ENCODE results near the gene STEAP1.
"Not testable (repeated sequence)": the region's sequence is repeated elsewhere in the genome, so short reads cannot be mapped to it uniquely, and the experiment has no call there.

STEAP1 gene

DNA sequence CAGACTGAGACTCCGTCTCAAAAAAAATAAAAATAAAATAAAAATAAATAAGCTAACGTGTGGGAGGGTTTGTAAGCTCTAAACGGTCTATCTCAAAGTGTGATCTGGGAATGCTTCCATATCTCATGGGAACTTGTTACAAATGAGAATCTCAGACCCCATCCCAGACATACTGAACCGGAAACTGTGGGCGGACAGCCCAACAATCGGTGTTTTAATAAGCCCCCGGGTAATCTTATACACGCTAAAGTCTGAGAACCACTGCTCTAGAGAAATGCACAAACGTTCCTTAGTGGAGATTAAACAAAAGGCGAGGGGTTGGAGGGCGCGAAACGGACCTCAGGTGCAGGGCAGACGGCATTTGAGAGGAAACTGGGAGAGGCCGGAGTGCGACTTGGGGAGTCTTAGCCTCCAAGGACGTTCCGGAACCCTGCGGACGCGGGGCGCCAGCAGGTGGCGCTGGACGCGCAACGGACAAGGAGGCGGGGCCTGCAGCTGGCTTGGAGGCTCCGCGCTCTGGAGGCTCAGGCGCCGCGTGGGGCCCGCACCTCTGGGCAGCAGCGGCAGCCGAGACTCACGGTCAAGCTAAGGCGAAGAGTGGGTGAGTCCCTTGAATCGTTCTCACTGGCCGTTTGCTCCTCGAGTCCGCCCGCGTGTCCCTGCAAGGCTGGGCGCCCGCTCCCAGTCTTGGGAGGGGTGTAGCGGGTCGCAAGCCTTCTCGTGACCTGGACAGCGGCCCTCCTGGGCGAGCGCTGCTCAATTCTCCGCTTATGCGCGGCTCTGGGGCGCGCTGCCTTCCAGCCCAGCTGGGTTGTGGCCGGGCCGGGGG lies at the start of gene STEAP1:
STEAP1 (plus strand) TSS at position 527 of the 829 bp plus-strand sequence. CDS start 5,320 bp downstream, outside the sequence.
- H3K27ac ChIP-seq; POLR2A ChIA-PET (ENCODE audit: low non-redundant PET): not testable (repeated sequence)
- peak; percentile 61 for DNase-seq (ENCODE audit: low spot score)
- CTCF ChIA-PET = interaction anchor here (0.5 to 1.6 kb wide), 5 partner anchors 17 to 458 kb away, joined by 3 to 12 read pairs (median 5); no protein-coding TSS in a partner anchor
- peak; percentile 94 for TF ChIP-seq CTCF (conservative IDR thresholded peaks at IDR 0.05; ENCODE audit: low read depth)

DNA sequence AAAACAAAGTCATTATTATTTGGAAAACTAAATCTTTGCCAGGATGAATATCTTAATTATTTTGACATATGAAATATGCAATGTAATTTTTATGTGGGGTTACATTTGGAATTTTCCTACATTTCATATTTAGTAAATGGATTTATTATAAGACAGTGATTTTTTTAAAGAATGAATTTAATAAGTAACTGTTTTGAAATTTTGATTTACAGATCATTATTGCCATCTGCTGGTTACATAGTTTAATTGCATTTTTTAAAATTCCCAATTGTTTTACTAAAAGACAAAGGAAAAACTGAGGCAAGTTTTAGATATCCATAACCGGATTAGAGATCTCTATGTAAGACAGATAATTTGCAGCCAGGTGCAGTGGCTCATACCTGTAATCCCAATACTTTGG lies 39.3 kb upstream of the STEAP1 start:
- DNase-seq (ENCODE audit: low spot score); H3K27ac ChIP-seq; POLR2A ChIA-PET (ENCODE audit: low non-redundant PET); CTCF ChIA-PET: not testable (repeated sequence)
- TF ChIP-seq CTCF (conservative IDR thresholded peaks at IDR 0.05; ENCODE audit: low read depth) = peak; percentile 55

- CTCF ChIA-PET = not testable (repeated sequence)
Measured at GRCh38 chr7:90118551-90119177, 35.6 kb upstream of the STEAP1 start.

GRCh38 chr7:90119178-90119971 lies 34.9 kb upstream of the STEAP1 start:
- POLR2A ChIA-PET (ENCODE audit: low non-redundant PET) = no interaction called here
- H3K27ac ChIP-seq = no peak overlapping the region
- CTCF ChIA-PET = no interaction called here
- no peak for DNase-seq (ENCODE audit: low spot score)
- no peak for TF ChIP-seq CTCF (conservative IDR thresholded peaks at IDR 0.05; ENCODE audit: low read depth)

More at GRCh38 chr7:90118551-90119177, 35.6 kb upstream of the STEAP1 start:
- H3K27ac ChIP-seq; DNase-seq (ENCODE audit: low spot score); POLR2A ChIA-PET (ENCODE audit: low non-redundant PET): not testable (repeated sequence)

GRCh38 chr7:90120205-90120604 lies 34.1 kb upstream of the STEAP1 start:
- DNase-seq (ENCODE audit: low spot score); CTCF ChIA-PET; H3K27ac ChIP-seq; POLR2A ChIA-PET (ENCODE audit: low non-redundant PET): not testable (repeated sequence)

DNA sequence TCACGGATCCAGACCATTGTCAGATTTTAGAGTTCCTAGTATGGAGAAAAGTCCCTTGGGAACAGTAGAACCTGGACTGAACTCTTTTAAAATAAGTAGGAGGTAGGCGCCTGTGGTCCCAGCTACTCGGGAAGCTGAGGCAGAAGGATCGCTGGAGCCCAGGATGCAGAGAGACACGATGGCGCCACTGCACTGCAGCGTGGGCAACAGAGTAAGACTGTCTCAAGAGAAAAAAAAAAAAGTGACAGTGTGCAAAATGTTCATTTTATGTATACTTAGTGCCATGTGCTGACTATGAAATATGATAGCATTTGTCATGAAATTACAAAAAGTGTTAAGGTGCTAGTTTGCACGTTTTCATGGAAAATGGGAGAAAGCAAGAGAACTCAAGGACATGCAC lies 22.5 kb upstream of the STEAP1 start:
- POLR2A ChIA-PET (ENCODE audit: low non-redundant PET); CTCF ChIA-PET; DNase-seq (ENCODE audit: low spot score); H3K27ac ChIP-seq: not testable (repeated sequence)

DNA sequence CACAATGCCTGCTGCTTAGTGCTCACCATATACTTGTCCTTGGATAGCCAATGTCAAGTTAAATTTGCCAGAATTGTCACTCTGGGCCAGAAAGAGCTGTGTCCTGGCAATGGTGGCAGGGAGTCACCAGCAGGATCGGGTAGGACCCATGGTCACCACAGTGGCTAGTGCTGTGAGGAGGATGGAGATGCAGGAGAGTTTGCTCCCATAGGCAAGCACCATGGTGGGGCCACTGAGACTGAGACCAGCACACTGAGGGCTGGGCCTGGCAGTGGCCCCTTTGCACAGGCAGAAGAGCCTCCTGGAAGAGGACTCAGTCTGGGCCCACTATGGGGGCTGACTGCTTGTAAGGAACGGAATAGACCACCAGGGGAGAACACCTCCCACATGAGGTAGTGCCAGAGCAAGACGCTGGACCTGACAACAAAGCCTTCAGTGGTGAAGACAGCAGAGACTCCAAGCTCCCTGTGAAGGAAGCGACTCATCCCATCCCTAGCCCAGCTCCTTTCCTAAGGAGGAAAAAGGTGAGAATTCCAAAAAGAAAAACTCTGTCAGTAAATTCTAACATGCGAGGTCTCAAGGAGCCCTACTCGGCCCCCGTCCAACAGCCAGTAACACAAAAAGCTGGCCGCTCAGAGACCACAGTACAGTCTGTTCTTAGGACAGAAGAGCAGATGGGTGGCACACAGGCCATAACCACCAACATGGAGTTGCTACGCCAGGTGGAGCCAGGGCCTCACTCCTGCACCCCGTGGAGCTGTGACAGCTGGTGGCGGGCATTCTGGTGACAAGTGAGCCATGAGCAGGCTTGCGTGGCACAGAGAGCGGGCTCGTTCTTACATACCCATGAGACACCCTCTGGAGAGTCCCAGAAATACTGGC lies 6.9 kb upstream of the STEAP1 start:
- CTCF ChIA-PET; DNase-seq (ENCODE audit: low spot score); POLR2A ChIA-PET (ENCODE audit: low non-redundant PET); H3K27ac ChIP-seq: not testable (repeated sequence)

GRCh38 chr7:90149428-90149827 lies 4.8 kb upstream of the STEAP1 start:
- POLR2A ChIA-PET (ENCODE audit: low non-redundant PET); H3K27ac ChIP-seq; DNase-seq (ENCODE audit: low spot score): not testable (repeated sequence)
- CTCF ChIA-PET = interaction anchor here (0.7 kb wide), 1 partner anchor 172 kb away, joined by 6 read pairs; the partner anchor contains the start of gene FAM237B
- peak; percentile 31 for TF ChIP-seq CTCF (conservative IDR thresholded peaks at IDR 0.05; ENCODE audit: low read depth)

DNA sequence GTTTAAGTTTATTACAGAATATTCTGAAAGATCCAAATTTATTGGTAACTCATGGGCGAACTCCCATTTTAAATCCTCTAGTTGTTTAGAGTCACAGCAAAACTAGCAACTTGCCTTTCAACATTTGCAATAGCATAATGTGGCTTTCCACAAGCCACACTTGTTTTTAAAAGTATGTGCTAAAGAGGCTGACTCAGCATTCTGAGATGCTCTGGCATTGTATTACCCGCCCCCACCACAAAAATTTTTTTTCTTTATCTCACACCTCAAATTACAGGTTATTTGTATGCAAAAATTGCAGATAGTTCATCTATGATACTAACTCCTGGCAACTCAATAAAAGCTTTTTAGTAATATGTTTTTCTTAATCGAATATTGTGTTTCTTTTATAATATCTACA lies 2.4 kb upstream of the STEAP1 start:
- CTCF ChIA-PET; POLR2A ChIA-PET (ENCODE audit: low non-redundant PET); DNase-seq (ENCODE audit: low spot score); H3K27ac ChIP-seq: not testable (repeated sequence)

Data from RWPE1 (cell line).